ENCODE results near the gene APOLD1. TPM values are rescaled to one million over a fixed set of nuclear protein-coding genes. Genes with fewer than 3 reads are reported as not detected.

Gene APOLD1
- polyA plus RNA-seq, 1 donor (not counting 4 experiments of a cell fraction or from before 2014, with no cell fraction given), result 0.34 TPM

DNA sequence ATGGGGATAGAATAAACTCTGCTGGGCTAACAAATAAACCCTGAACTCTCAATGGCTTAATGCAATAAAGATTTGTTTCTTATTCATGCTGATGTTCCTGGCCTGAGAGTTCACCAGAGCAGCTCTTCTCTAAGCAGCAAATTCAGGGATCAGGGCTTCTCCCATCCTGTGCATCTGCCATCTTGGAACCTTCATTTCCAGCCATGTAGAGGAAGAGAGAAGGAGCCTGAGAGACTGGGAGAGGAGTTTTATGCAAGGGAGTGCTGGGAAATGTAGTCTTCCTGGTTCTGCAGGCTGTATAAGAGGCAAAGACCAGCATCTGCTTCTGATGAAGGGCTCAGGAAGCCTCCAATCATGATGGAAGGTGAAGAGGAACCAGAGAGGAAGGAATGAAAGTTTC lies 20.6 kb upstream of the APOLD1 start:
- dilution Hi-C loops (cut with MboI; ENCODE audit: extremely low pct_ligation_motif_present, low sequenced_read_pairs), result no loop called here
- no peak for DNase-seq (ENCODE audit: low read depth, low spot score)
- TF ChIP-seq CTCF (optimal IDR thresholded peaks at IDR 0.05 in 1 of 3, IDR thresholded peaks at IDR 0.05 in 1 of 3, conservative IDR thresholded peaks at IDR 0.05 in 1 of 3; ENCODE audit: extremely low read depth in 1 of 3, insufficient read depth in 2 of 3, low read length in 3 of 3) (no peak), EZH2 (IDR thresholded peaks at IDR 0.05; ENCODE audit: low read length) (no peak)
- no peak overlapping the region for H3K27ac ChIP-seq (ENCODE audit: control insufficient read depth, insufficient read depth, low read length)
- no peak overlapping the region for H3K4me3 ChIP-seq (ENCODE audit: control insufficient read depth in 2 of 3, extremely low read depth in 1 of 3, insufficient read depth in 2 of 3, low read depth in 1 of 3, low read length in 3 of 3)
- H3K4me1 ChIP-seq (ENCODE audit: control insufficient read depth, extremely low read depth, insufficient read depth, low read length), result no peaks in the 10 kb centered on the region
- H3K27me3 ChIP-seq (ENCODE audit: control insufficient read depth, extremely low read depth, insufficient read depth, low read length), result no peaks in the 10 kb centered on the region
- H3K9me1 ChIP-seq (ENCODE audit: control insufficient read depth, extremely low read depth, insufficient read depth, low read length), result no peaks in the 10 kb centered on the region
- no peaks in the 10 kb centered on the region for H4K20me1 ChIP-seq (ENCODE audit: control insufficient read depth, extremely low read depth, insufficient read depth, low read length)
- H3K9me3 ChIP-seq (ENCODE audit: control insufficient read depth, low read depth, low read length), result no peaks in the 10 kb centered on the region
- no peak overlapping the region for H3K4me2 ChIP-seq (ENCODE audit: control insufficient read depth, extremely low read depth, insufficient read depth, low read depth, low read length)
- H2AFZ ChIP-seq (ENCODE audit: control insufficient read depth, low read length), result no peak overlapping the region
- no peak for FAIRE-seq
- no peak overlapping the region for H3K9ac ChIP-seq (ENCODE audit: control insufficient read depth, extremely low read depth, insufficient read depth, low read length)
- no peaks in the 10 kb centered on the region for H3K79me2 ChIP-seq (ENCODE audit: control insufficient read depth, insufficient read depth, low read length)
- H3K36me3 ChIP-seq (ENCODE audit: control insufficient read depth in 2 of 2, extremely low read depth in 1 of 2, insufficient read depth in 2 of 2, low read length in 2 of 2), result no peaks in the 10 kb centered on the region

GRCh38 chr12:12770262-12770661 lies 15.2 kb upstream of the APOLD1 start:
- Histone ChIP-seq H2AFZ (ENCODE audit: control insufficient read depth, low read length) (no peak overlapping the region), H3K9me1 (ENCODE audit: control insufficient read depth, extremely low read depth, insufficient read depth, low read length) (no peaks in the 10 kb centered on the region), H3K9me3 (ENCODE audit: control insufficient read depth, low read depth, low read length) (no peaks in the 10 kb centered on the region), H3K27me3 (ENCODE audit: control insufficient read depth, extremely low read depth, insufficient read depth, low read length) (no peaks in the 10 kb centered on the region), H3K79me2 (ENCODE audit: control insufficient read depth, insufficient read depth, low read length) (no peaks in the 10 kb centered on the region), H3K4me3 (ENCODE audit: control insufficient read depth in 2 of 3, extremely low read depth in 1 of 3, insufficient read depth in 2 of 3, low read depth in 1 of 3, low read length in 3 of 3) (no peak overlapping the region), H3K9ac (ENCODE audit: control insufficient read depth, extremely low read depth, insufficient read depth, low read length) (no peak overlapping the region), H3K36me3 (ENCODE audit: control insufficient read depth in 2 of 2, extremely low read depth in 1 of 2, insufficient read depth in 2 of 2, low read length in 2 of 2) (no peaks in the 10 kb centered on the region), H4K20me1 (ENCODE audit: control insufficient read depth, extremely low read depth, insufficient read depth, low read length) (no peaks in the 10 kb centered on the region), H3K27ac (ENCODE audit: control insufficient read depth, insufficient read depth, low read length) (no peak overlapping the region), H3K4me2 (ENCODE audit: control insufficient read depth, extremely low read depth, insufficient read depth, low read depth, low read length) (no peak overlapping the region), H3K4me1 (ENCODE audit: control insufficient read depth, extremely low read depth, insufficient read depth, low read length) (no peaks in the 10 kb centered on the region)
- DNase-seq (ENCODE audit: low read depth, low spot score) (no peak), FAIRE-seq (no peak)
- TF ChIP-seq EZH2 (IDR thresholded peaks at IDR 0.05; ENCODE audit: low read length), result no peak
- TF ChIP-seq CTCF (optimal IDR thresholded peaks at IDR 0.05 in 1 of 3, IDR thresholded peaks at IDR 0.05 in 1 of 3, conservative IDR thresholded peaks at IDR 0.05 in 1 of 3; ENCODE audit: extremely low read depth in 1 of 3, insufficient read depth in 2 of 3, low read length in 3 of 3), result no peak
- dilution Hi-C loops (cut with MboI; ENCODE audit: extremely low pct_ligation_motif_present, low sequenced_read_pairs), result no loop called here
